Eye (tissue), 1 donor: ENCODE measurements around the gene ATG4A.

ENCODE experiments used
- DNase-seq: peaks from one replicate; pipeline ENCODE4 v3.0.0-alpha.2; 2015

Gene ATG4A

GRCh38 chrX:108123591-108124366 lies 32.2 kb downstream of the ATG4A start:
- no peak for DNase-seq

GRCh38 chrX:108126661-108127060 lies 35.1 kb downstream of the ATG4A start:
- no peak for DNase-seq

GRCh38 chrX:108127152-108127551 lies 35.6 kb downstream of the ATG4A start:
- no peak for DNase-seq

- no peak for DNase-seq
These were observed 39.3 kb downstream of the ATG4A start for GRCh38 chrX:108130889-108131288.

- DNase-seq, result no peak
These were observed 39.9 kb downstream of the ATG4A start for GRCh38 chrX:108131471-108131870.

- no peak for DNase-seq
These were observed 40.5 kb downstream of the ATG4A start for GRCh38 chrX:108132034-108132433.

- no peak for DNase-seq
These were observed 41.3 kb downstream of the ATG4A start for GRCh38 chrX:108132876-108133275.

- no peak for DNase-seq
These were observed 43.1 kb downstream of the ATG4A start for GRCh38 chrX:108134724-108135123.

- no peak for DNase-seq
These were observed 47.5 kb downstream of the ATG4A start for GRCh38 chrX:108138814-108139702.

- no peak for DNase-seq
These were observed 56.9 kb downstream of the ATG4A start for GRCh38 chrX:108148524-108148923.

- DNase-seq, result no peak
These were observed 64.5 kb downstream of the ATG4A start for GRCh38 chrX:108156082-108156481.

- no peak for DNase-seq
These were observed 65.4 kb downstream of the ATG4A start for GRCh38 chrX:108156934-108157466.

- no peak for DNase-seq
These were observed 66.0 kb downstream of the ATG4A start for GRCh38 chrX:108157628-108158027.

- DNase-seq, result no peak
These were observed 67.6 kb downstream of the ATG4A start for GRCh38 chrX:108159028-108159670.

GRCh38 chrX:108160309-108160708 lies 68.7 kb downstream of the ATG4A start:
- DNase-seq, result no peak

GRCh38 chrX:108162265-108162664 lies 70.7 kb downstream of the ATG4A start:
- DNase-seq, result no peak

- DNase-seq, result no peak
These were observed 71.9 kb downstream of the ATG4A start for GRCh38 chrX:108163333-108164082.

- DNase-seq, result peak; percentile 43
These were observed 74.0 kb downstream of the ATG4A start for GRCh38 chrX:108165383-108166111.

- DNase-seq, result no peak
These were observed 75.8 kb downstream of the ATG4A start for GRCh38 chrX:108167211-108167872.

- no peak for DNase-seq
These were observed 77.6 kb downstream of the ATG4A start for GRCh38 chrX:108168961-108169740.
